HEK293T (cell line): ENCODE data around the gene ANKS1B.
"Not testable (repeated sequence)": the region's sequence is repeated elsewhere in the genome, so short reads cannot be mapped to it uniquely, and the experiment has no call there.

ENCODE experiments used
- CTCF ChIA-PET: fragments of 350-600 bp; formaldehyde crosslinking; extraction: SDS; loops from one replicate; lab custom pipeline; 2021; ENCODE audit warnings: antibody characterized with exemption, inconsistent platforms; lab: Yijun Ruan, JAX
- POLR2A ChIA-PET: fragments of 350-600 bp; formaldehyde crosslinking; extraction: SDS; loops from one replicate; lab custom pipeline; 2020; ENCODE audit warnings: antibody characterized with exemption, inconsistent platforms; lab: Yijun Ruan, JAX
- DNase-seq: peaks from one replicate; pipeline ENCODE4 v3.0.0; 2012; ENCODE audit warnings: mixed read lengths; ENCODE audit errors: extremely low spot score
- ARNT ChIP-seq: fragments of 450-650 bp; IDR thresholded peaks from 2 replicates; pipeline ENCODE4 v1.6.1; 2017; ENCODE audit warnings: mild to moderate bottlenecking
- BHLHE40 ChIP-seq: fragments of 450-650 bp; IDR thresholded peaks from 2 replicates; pipeline ENCODE4 v1.6.1; 2016; ENCODE audit warnings: mild to moderate bottlenecking, moderate library complexity, borderline replicate concordance
- CTBP1 ChIP-seq: fragments of 450-650 bp; IDR thresholded peaks from 2 replicates; pipeline ENCODE4 v1.6.1; 2016; ENCODE audit warnings: borderline replicate concordance
- ELF4 ChIP-seq: fragments of 450-650 bp; IDR thresholded peaks from 2 replicates; pipeline ENCODE4 v1.6.1; 2017; ENCODE audit warnings: antibody characterized with exemption
- FOXA1 ChIP-seq: fragments of 450-650 bp; IDR thresholded peaks from 2 replicates; pipeline ENCODE4 v1.6.1; 2016; ENCODE audit warnings: mild to moderate bottlenecking
- FOXK2 ChIP-seq: fragments of 450-650 bp; IDR thresholded peaks from 2 replicates; pipeline ENCODE4 v1.6.1; 2016; ENCODE audit warnings: mild to moderate bottlenecking
- FOXM1 ChIP-seq: fragments of 450-650 bp; IDR thresholded peaks from 2 replicates; pipeline ENCODE4 v1.6.1; 2017; ENCODE audit warnings: mild to moderate bottlenecking, borderline replicate concordance
- HDGF ChIP-seq: fragments of 450-650 bp; IDR thresholded peaks from 2 replicates; pipeline ENCODE4 v1.6.1; 2017; ENCODE audit warnings: antibody characterized with exemption, borderline replicate concordance
- L3MBTL2 ChIP-seq: fragments of 450-650 bp; conservative IDR thresholded peaks from 2 replicates; pipeline ENCODE4 v1.6.1; 2016; ENCODE audit warnings: mild to moderate bottlenecking
- LEF1 ChIP-seq: fragments of 450-650 bp; IDR thresholded peaks from 2 replicates; pipeline ENCODE4 v1.6.1; 2017; ENCODE audit warnings: mild to moderate bottlenecking, borderline replicate concordance
- NFRKB ChIP-seq: fragments of 450-650 bp; IDR thresholded peaks from 2 replicates; pipeline ENCODE4 v1.6.1; 2016; ENCODE audit warnings: mild to moderate bottlenecking, moderate library complexity
- PKNOX1 ChIP-seq: fragments of 450-650 bp; IDR thresholded peaks from 2 replicates; pipeline ENCODE4 v1.6.1; 2016
- SP1 ChIP-seq: fragments of 450-650 bp; IDR thresholded peaks from 2 replicates; pipeline ENCODE4 v1.6.1; 2017
- SUZ12 ChIP-seq: fragments of 450-650 bp; IDR thresholded peaks from 2 replicates; pipeline ENCODE4 v1.6.1; 2016; ENCODE audit warnings: mild to moderate bottlenecking
- TARDBP ChIP-seq: fragments of 450-650 bp; IDR thresholded peaks from 2 replicates; pipeline ENCODE4 v1.6.1; 2016
- ZNF384 ChIP-seq: fragments of 450-650 bp; IDR thresholded peaks from 2 replicates; pipeline ENCODE4 v1.6.1; 2016

Gene ANKS1B

GRCh38 chr12:98973395-98973794 lies 1011.3 kb downstream of the ANKS1B start:
- CTCF ChIA-PET, result interaction anchor here (0.6 kb wide), 1 partner anchor 17 kb away, joined by 3 read pairs; no protein-coding TSS in a partner anchor
- POLR2A ChIA-PET, result no interaction called here
- TF ChIP-seq FOXK2 (no peak), FOXM1 (no peak), FOXA1 (no peak), TARDBP (no peak), SP1 (no peak), CTBP1 (no peak), ELF4 (no peak), L3MBTL2 (no peak), NFRKB (no peak), LEF1 (no peak), SUZ12 (no peak), ZNF384 (no peak), PKNOX1 (no peak), HDGF (no peak)
- no peak for DNase-seq

DNA sequence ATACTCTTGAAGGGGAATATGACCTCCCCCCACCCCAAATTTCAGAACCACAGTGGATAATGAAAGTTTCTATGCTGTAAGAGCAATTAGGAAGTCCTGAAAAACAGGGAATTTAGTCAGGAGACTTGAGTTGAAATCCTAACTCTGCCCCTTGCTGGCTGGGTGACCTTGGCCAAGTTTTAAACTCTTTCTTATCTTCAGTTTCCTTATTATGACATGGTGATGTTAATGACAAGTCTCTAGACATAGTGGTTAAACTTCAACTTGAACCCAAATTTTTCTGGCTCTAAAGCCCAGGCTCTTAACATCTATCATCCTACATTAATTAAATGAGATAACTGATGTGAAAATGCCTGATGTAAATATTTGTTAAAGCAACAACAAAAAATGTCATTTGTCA lies 1013.8 kb downstream of the ANKS1B start:
- TF ChIP-seq SUZ12 (no peak), CTBP1 (no peak), L3MBTL2 (no peak), LEF1 (no peak), ELF4 (no peak), ZNF384 (no peak), SP1 (no peak)
- ChIA-PET POLR2A (no interaction called here), CTCF (no interaction called here)
- no peak for DNase-seq

- no peak for TF ChIP-seq SUZ12
- TF ChIP-seq TARDBP, result no peak
- TF ChIP-seq ARNT, result no peak
- TF ChIP-seq LEF1, result no peak
- no peak for TF ChIP-seq CTBP1
- no peak for TF ChIP-seq HDGF
- TF ChIP-seq SP1, result no peak
- TF ChIP-seq BHLHE40, result no peak
- no peak for TF ChIP-seq L3MBTL2
- TF ChIP-seq NFRKB, result no peak
- TF ChIP-seq ZNF384, result no peak
- no peak for TF ChIP-seq FOXK2
- TF ChIP-seq FOXM1, result no peak
- TF ChIP-seq FOXA1, result no peak
- no peak for TF ChIP-seq ELF4
- no peak for TF ChIP-seq PKNOX1
- CTCF ChIA-PET, result no interaction called here
- POLR2A ChIA-PET, result no interaction called here
- DNase-seq, result no peak
These were observed 1014.5 kb downstream of the ANKS1B start for GRCh38 chr12:98970210-98970609.

DNA sequence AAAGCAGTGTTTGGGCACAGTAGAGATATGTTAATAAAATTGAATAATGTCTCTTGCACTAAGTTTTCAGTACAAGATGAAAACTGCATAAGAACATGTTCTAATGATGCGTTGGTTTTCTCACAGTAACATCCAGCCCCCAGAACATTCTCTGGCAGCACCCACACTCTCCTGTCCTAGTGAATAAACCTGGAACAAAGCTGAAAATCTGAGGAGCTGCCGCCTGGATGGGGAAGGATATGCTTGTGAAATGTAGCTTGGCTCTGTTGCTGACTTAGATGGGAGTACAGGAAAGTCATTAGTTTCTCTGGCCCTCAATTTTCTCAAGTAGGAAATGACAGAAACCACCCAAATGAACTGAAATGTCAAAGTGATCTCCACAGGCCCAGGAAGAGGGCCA lies 1015.8 kb downstream of the ANKS1B start:
- ChIA-PET POLR2A (no interaction called here), CTCF (no interaction called here)
- no peak for DNase-seq

DNA sequence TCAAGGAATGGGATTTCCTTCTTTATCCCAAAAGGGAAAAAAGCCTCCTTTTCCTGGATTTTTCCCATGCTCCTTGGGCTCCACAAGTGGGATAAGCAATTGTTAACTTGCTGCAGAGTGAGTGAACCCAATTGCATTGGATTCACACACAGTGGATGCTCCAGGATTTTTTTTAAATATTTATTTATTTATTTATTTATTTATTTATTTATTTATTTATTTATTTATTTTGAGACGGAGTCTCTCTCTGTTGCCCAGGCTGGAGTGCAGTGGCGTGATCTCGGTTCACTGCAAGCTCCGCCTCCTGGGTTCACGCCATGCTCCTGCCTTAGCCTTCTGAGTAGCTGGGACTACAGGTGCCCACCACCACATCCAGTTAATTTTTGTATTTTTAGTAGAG lies 1027.6 kb downstream of the ANKS1B start:
- CTCF ChIA-PET, result interaction anchor here (0.6 kb wide), 1 partner anchor 16 kb away, joined by 3 read pairs; no protein-coding TSS in a partner anchor
- POLR2A ChIA-PET, result not testable (repeated sequence)

More for the DNA sequence above, 1015.8 kb downstream of the ANKS1B start:
- TF ChIP-seq LEF1, result no peak
- TF ChIP-seq SUZ12, result no peak
- no peak for TF ChIP-seq ELF4
- TF ChIP-seq ARNT, result no peak
- TF ChIP-seq HDGF, result no peak
- no peak for TF ChIP-seq NFRKB
- TF ChIP-seq FOXK2, result no peak
- TF ChIP-seq CTBP1, result no peak
- no peak for TF ChIP-seq ZNF384
- TF ChIP-seq SP1, result no peak
- no peak for TF ChIP-seq FOXA1
- TF ChIP-seq L3MBTL2, result no peak
- TF ChIP-seq FOXM1, result no peak
- no peak for TF ChIP-seq BHLHE40
- TF ChIP-seq TARDBP, result no peak
- no peak for TF ChIP-seq PKNOX1

GRCh38 chr12:98955284-98955683 lies 1029.5 kb downstream of the ANKS1B start:
- no peak for TF ChIP-seq ARNT
- no peak for TF ChIP-seq BHLHE40
- TF ChIP-seq PKNOX1, result no peak
- no peak for TF ChIP-seq HDGF
- TF ChIP-seq L3MBTL2, result no peak
- no peak for TF ChIP-seq FOXK2
- no peak for TF ChIP-seq SP1
- no peak for TF ChIP-seq FOXM1
- TF ChIP-seq LEF1, result no peak
- ChIA-PET POLR2A (no interaction called here), CTCF (interaction anchor here (0.5 to 1.0 kb wide), 3 partner anchors 10 to 43 kb away, joined by 3 read pairs; no protein-coding TSS in a partner anchor)
- DNase-seq, result peak; percentile 42

More for the DNA sequence above, 1027.6 kb downstream of the ANKS1B start:
- not testable (repeated sequence) for DNase-seq
